Liver (tissue), 9 donors: ENCODE measurements around the gene DDX56. TPM values are rescaled to one million over a fixed set of nuclear protein-coding genes. Genes with fewer than 3 reads are reported as not detected.

ENCODE experiments used
- DNase-seq: peaks from one replicate; pipeline ENCODE4 v3.0.0-alpha.2; 2017; ENCODE audit warnings: low spot score
- H3K27ac ChIP-seq, 2 donors: one replicate each; pipeline ENCODE4 v1.7.0; 2013; ENCODE audit warnings: inconsistent platforms in 2 of 2, low read length in 2 of 2, control low read depth in 1 of 2, low read depth in 1 of 2, mild to moderate bottlenecking in 1 of 2
- H3K27me3 ChIP-seq, 4 donors: one replicate each; pipeline versions ENCODE4 v1.6.1 to v1.7.0; 2013; ENCODE audit warnings: low read length in 3 of 4, inconsistent platforms in 1 of 4, mild to moderate bottlenecking in 1 of 4, moderate library complexity in 1 of 4; ENCODE audit not compliant: control insufficient read depth in 4 of 4, insufficient read depth in 4 of 4
- H3K36me3 ChIP-seq, 4 donors: one replicate each; pipeline versions ENCODE4 v1.6.1 to v1.7.0; 2013; ENCODE audit warnings: low read length in 3 of 4, mild to moderate bottlenecking in 3 of 4, low read depth in 1 of 4, moderate library complexity in 1 of 4; ENCODE audit not compliant: control insufficient read depth in 4 of 4, insufficient read depth in 3 of 4
- H3K4me1 ChIP-seq, 4 donors: one replicate each; pipeline versions ENCODE4 v1.6.1 to v1.7.0; 2013; ENCODE audit warnings: low read length in 3 of 4, mild to moderate bottlenecking in 3 of 4, moderate library complexity in 1 of 4; ENCODE audit not compliant: control insufficient read depth in 4 of 4, insufficient read depth in 4 of 4
- H3K4me3 ChIP-seq, 3 donors: one replicate each; pipeline versions ENCODE4 v1.6.1 to v1.7.0; 2013; ENCODE audit warnings: low read length in 3 of 3, control low read depth in 1 of 3, low read depth in 1 of 3, mild to moderate bottlenecking in 1 of 3
- H3K9ac ChIP-seq, 2 donors: one replicate each; pipeline ENCODE4 v1.7.0; 2013; ENCODE audit warnings: low read length in 2 of 2, mild to moderate bottlenecking in 2 of 2, moderate library complexity in 2 of 2, control low read depth in 1 of 2, low read depth in 1 of 2
- H3K9me3 ChIP-seq, 4 donors: one replicate each; pipeline versions ENCODE4 v1.6.1 to v1.7.0; 2013; ENCODE audit warnings: low read length in 3 of 4; ENCODE audit not compliant: control insufficient read depth in 4 of 4
- ATF3 ChIP-seq: IDR thresholded peaks from 2 replicates; pipeline ENCODE4 v1.6.1; 2016; ENCODE audit warnings: antibody characterized with exemption
- CTCF ChIP-seq: fragments of 150-350 bp; IDR thresholded peaks from 2 replicates; pipeline ENCODE4 v1.5.1; 2017; ENCODE audit warnings: improper control_type of control experiment, low read depth, low read length; ENCODE audit not compliant: missing input control
- EGR1 ChIP-seq, 2 donors: IDR thresholded peaks; 2 replicates each; pipeline ENCODE4 v1.6.1; 2016 to 2018; ENCODE audit warnings: antibody characterized with exemption in 2 of 2, low read depth in 2 of 2
- FOXA1 ChIP-seq: IDR thresholded peaks from 2 replicates; pipeline ENCODE4 v1.6.1; 2016; ENCODE audit warnings: antibody characterized with exemption
- FOXA2 ChIP-seq: IDR thresholded peaks from 2 replicates; pipeline ENCODE4 v1.6.1; 2016; ENCODE audit warnings: antibody characterized with exemption
- GABPA ChIP-seq, 2 donors: IDR thresholded peaks in 1 of 2; conservative IDR thresholded peaks in 1 of 2; 2 replicates each; pipeline ENCODE4 v1.6.1; 2016; ENCODE audit warnings: antibody characterized with exemption in 2 of 2, mild to moderate bottlenecking in 1 of 2, moderate library complexity in 1 of 2
- HNF4A ChIP-seq, 2 donors: conservative IDR thresholded peaks; 2 replicates each; pipeline ENCODE4 v1.6.1; 2016; ENCODE audit warnings: antibody characterized with exemption in 2 of 2, mild to moderate bottlenecking in 2 of 2
- HNF4G ChIP-seq: IDR thresholded peaks from 2 replicates; pipeline ENCODE4 v1.6.1; 2016; ENCODE audit warnings: antibody characterized with exemption
- JUND ChIP-seq, 2 donors: IDR thresholded peaks; 2 replicates each; pipeline ENCODE4 v1.6.1; 2016; ENCODE audit warnings: antibody characterized with exemption in 2 of 2
- MAX ChIP-seq: IDR thresholded peaks from 2 replicates; pipeline ENCODE4 v1.6.1; 2016; ENCODE audit warnings: antibody characterized with exemption
- NR2F2 ChIP-seq: IDR thresholded peaks from 2 replicates; pipeline ENCODE4 v1.6.1; 2016; ENCODE audit warnings: antibody characterized with exemption
- RAD21 ChIP-seq, 2 donors: IDR thresholded peaks; 2 replicates each; pipeline ENCODE4 v1.6.1; 2016; ENCODE audit warnings: antibody characterized with exemption in 2 of 2, mild to moderate bottlenecking in 2 of 2
- REST ChIP-seq: IDR thresholded peaks from 2 replicates; pipeline ENCODE4 v1.6.1; 2016; ENCODE audit warnings: antibody characterized with exemption, mild to moderate bottlenecking
- SP1 ChIP-seq: IDR thresholded peaks from 2 replicates; pipeline ENCODE4 v1.6.1; 2018; ENCODE audit warnings: antibody characterized with exemption, mild to moderate bottlenecking
- TAF1 ChIP-seq: conservative IDR thresholded peaks from 2 replicates; pipeline ENCODE4 v1.6.1; 2016; ENCODE audit warnings: antibody characterized with exemption, mild to moderate bottlenecking
- YY1 ChIP-seq: IDR thresholded peaks from 2 replicates; pipeline ENCODE4 v1.6.1; 2016; ENCODE audit warnings: antibody characterized with exemption, mild to moderate bottlenecking
- ZBTB33 ChIP-seq: IDR thresholded peaks from 2 replicates; pipeline ENCODE4 v1.6.1; 2016; ENCODE audit warnings: antibody characterized with exemption
- WGBS: extraction: QIAGEN DNeasy Blood & Tissue Kit; methylation state at CpG from one replicate; pipeline ENCODE4 v1.1.7; 2013; 5-methylcytosine and 5-hydroxymethylcytosine counted together
- polyA plus RNA-seq, 2 donors: library from polyadenylated mRNA; stranded (reverse) in 1 of 2; unstranded in 1 of 2; fragments of 200-250 nt in 1 of 2; fragments of >200 nt in 1 of 2; fragmentation: Nextera tagmentation in 1 of 2; extraction: Ambion mirVana in 1 of 2; gene quantifications; one replicate each; pipeline versions ENCODE4 v1.2.1 to v1.2.3, GENCODE V29; 2013 to 2015
- total RNA-seq, 2 donors: library from RNA; depleted of rRNA; stranded (reverse); fragments of >200 nt; gene quantifications; one replicate each; pipeline ENCODE4 v1.2.3, GENCODE V29; 2014
- donor health status: healthy.
- donor health status: healthy.
- donor health status: healthy.
- donor health status: healthy.
- donor health status: healthy.

DDX56 gene
- total and polyA plus RNA-seq, 4 donors, result 24.3 to 42.1 (median 31.9) TPM

- Histone ChIP-seq H3K27me3 (no peaks in the 10 kb centered on the region), H3K4me1 (peaks cover 1 to 13% (median 3%) of the 10 kb centered on the region in 4 donors), H3K27ac (no peak overlapping the region), H3K4me3 (no peak overlapping the region), H3K9me3 (no peaks in the 10 kb centered on the region), H3K36me3 (no peaks in the 10 kb centered on the region), H3K9ac (no peak overlapping the region)
- TF ChIP-seq REST (no peak), YY1 (no peak), HNF4G (no peak), EGR1 (IDR thresholded peaks at IDR 0.05; ENCODE audit: low read depth in 2 of 2) (no peak), RAD21 (IDR thresholded peaks at IDR 0.05) (no peak), SP1 (no peak), FOXA1 (no peak), GABPA (IDR thresholded peaks at IDR 0.05 in 1 of 2, conservative IDR thresholded peaks at IDR 0.05 in 1 of 2) (no peak), JUND (IDR thresholded peaks at IDR 0.05) (no peak), MAX (no peak), CTCF (no peak), HNF4A (conservative IDR thresholded peaks at IDR 0.05) (no peak), FOXA2 (no peak), NR2F2 (no peak), ZBTB33 (no peak), TAF1 (no peak), ATF3 (no peak)
- DNase-seq, result no peak
- WGBS, result 90% methylated on average over 3 of the region's 3 CpGs
Measured at GRCh38 chr7:44609829-44610228, 36.1 kb upstream of the DDX56 start.
